Superior temporal gyrus (tissue), 1 donor: ENCODE results near the gene DIAPH2.
"Not testable (repeated sequence)": the region's sequence is repeated elsewhere in the genome, so short reads cannot be mapped to it uniquely, and the experiment has no call there.

ENCODE experiments used
- DNase-seq: peaks from one replicate; pipeline ENCODE4 v3.0.0-alpha.2; 2016; ENCODE audit errors: extremely low spot score

Gene DIAPH2

GRCh38 chrX:96824166-96824565 lies 139.5 kb downstream of the DIAPH2 start:
- DNase-seq: no peak

GRCh38 chrX:96833333-96833732 lies 148.7 kb downstream of the DIAPH2 start:
- DNase-seq: no peak

GRCh38 chrX:96834137-96834536 lies 149.5 kb downstream of the DIAPH2 start:
- DNase-seq: no peak

- DNase-seq: no peak
Measured at GRCh38 chrX:96835660-96836289, 151.1 kb downstream of the DIAPH2 start.

- DNase-seq: no peak
Measured at GRCh38 chrX:96837808-96838207, 153.2 kb downstream of the DIAPH2 start.

- no peak for DNase-seq
Measured at GRCh38 chrX:96838537-96838936, 153.9 kb downstream of the DIAPH2 start.

GRCh38 chrX:96841325-96841724 lies 156.7 kb downstream of the DIAPH2 start:
- no peak for DNase-seq

- DNase-seq: not testable (repeated sequence)
Measured at GRCh38 chrX:96841866-96842265, 157.2 kb downstream of the DIAPH2 start.

- DNase-seq: no peak
Measured at GRCh38 chrX:96843566-96843965, 158.9 kb downstream of the DIAPH2 start.

- DNase-seq: no peak
Measured at GRCh38 chrX:96846841-96847240, 162.2 kb downstream of the DIAPH2 start.

- DNase-seq: not testable (repeated sequence)
Measured at GRCh38 chrX:96859422-96859821, 174.8 kb downstream of the DIAPH2 start.

- no peak for DNase-seq
Measured at GRCh38 chrX:96861218-96861617, 176.6 kb downstream of the DIAPH2 start.

- DNase-seq: no peak
Measured at GRCh38 chrX:96861661-96862060, 177.0 kb downstream of the DIAPH2 start.

- no peak for DNase-seq
Measured at GRCh38 chrX:96883608-96884007, 199.0 kb downstream of the DIAPH2 start, which contains the start of gene RPA4. RPA4 (plus strand) TSS chrX:96883908; CDS start chrX:96884311, 403 bp downstream.

- no peak for DNase-seq
Measured at GRCh38 chrX:96884027-96884426, 199.4 kb downstream of the DIAPH2 start.

GRCh38 chrX:96889726-96890125 lies 205.1 kb downstream of the DIAPH2 start:
- no peak for DNase-seq

- no peak for DNase-seq
Measured at GRCh38 chrX:96906741-96907140, 222.1 kb downstream of the DIAPH2 start.

- DNase-seq: no peak
Measured at GRCh38 chrX:96907516-96908272, 223.1 kb downstream of the DIAPH2 start.

GRCh38 chrX:96909291-96909690 lies 224.6 kb downstream of the DIAPH2 start:
- no peak for DNase-seq

GRCh38 chrX:96918864-96919263 lies 234.2 kb downstream of the DIAPH2 start:
- DNase-seq: no peak

GRCh38 chrX:96919672-96920071 lies 235.0 kb downstream of the DIAPH2 start:
- DNase-seq: no peak

- DNase-seq: no peak
Measured at GRCh38 chrX:96924581-96924980, 239.9 kb downstream of the DIAPH2 start.

GRCh38 chrX:96929036-96929435 lies 244.4 kb downstream of the DIAPH2 start:
- DNase-seq: no peak
